ENCODE measurements around the gene EID3. TPM values are rescaled to one million over a fixed set of nuclear protein-coding genes. Genes with fewer than 3 reads are reported as not detected.

The EID3 gene
- polyA plus RNA-seq, 3 donors: 0.64 to 1.0 (median 0.65) TPM

DNA sequence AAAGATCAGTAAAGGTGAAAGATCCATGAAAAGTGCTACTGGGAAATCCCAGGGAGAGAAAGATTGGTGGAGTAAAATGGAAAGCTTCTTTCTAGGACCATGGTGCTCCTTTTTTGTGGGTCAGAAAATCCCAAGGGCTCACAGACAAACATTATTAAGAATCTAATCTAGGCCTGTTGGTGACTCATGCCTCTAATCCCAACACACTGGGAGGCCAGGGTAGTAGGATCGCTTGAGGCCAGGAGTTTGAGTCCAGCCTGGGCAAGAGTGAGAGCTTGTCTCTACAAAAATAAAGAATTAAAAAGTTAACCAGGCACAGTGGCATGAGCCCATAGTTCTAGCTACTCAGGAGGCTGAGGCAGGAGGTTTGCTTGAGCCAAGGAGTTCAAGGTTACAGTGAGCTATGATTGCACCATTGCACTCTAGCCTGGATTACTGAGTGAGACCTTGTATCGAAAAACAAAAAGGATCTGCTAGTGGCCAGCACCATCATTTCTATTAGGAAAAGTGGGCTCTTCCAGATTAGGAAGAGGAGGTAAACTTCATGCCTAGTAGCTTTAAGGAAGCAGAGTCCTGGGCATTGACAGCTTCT lies 45.0 kb upstream of the EID3 start:
- no peaks in the 10 kb centered on the region for H3K9me3 ChIP-seq (replicated peaks in 1 of 2; ENCODE audit: control insufficient read depth in 1 of 2, insufficient read depth in 1 of 2, low read length in 2 of 2)

DNA sequence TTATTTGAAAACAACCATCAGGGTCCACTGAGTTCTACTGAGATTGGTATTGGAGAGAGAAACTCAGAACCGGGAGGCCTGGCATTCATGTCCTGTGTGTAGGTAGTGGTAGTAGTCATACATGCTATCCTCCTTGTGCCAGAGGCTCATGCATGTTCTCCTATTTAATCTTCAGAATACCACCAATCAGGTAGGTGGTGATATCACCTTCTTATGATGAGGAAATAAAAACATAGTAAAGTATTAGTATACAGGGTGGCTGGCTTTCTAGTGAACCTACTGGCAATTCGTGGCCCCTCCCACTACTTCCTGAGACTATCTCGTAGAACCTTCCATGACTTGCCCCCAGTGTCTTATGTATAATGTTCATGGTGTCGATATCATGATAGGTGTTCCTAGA lies 40.5 kb upstream of the EID3 start:
- no peak overlapping the region for H3K4me3 ChIP-seq (replicated peaks in 1 of 3; ENCODE audit: low read depth in 2 of 3, low read length in 3 of 3)
- H3K79me2 ChIP-seq (ENCODE audit: insufficient read depth, low read length): no peaks in the 10 kb centered on the region
- no peaks in the 10 kb centered on the region for H3K9me3 ChIP-seq (replicated peaks in 1 of 2; ENCODE audit: control insufficient read depth in 1 of 2, insufficient read depth in 1 of 2, low read length in 2 of 2)
- peaks cover 15 to 16% of the 10 kb centered on the region in 2 donors for H3K4me1 ChIP-seq (ENCODE audit: control insufficient read depth in 1 of 2, insufficient read depth in 2 of 2, low read length in 2 of 2)
- WGBS (ENCODE audit: insufficient coverage): no CpG with 5 or more reads among the region's 4 CpGs
- DNase-seq: no peak
- H3K9ac ChIP-seq (ENCODE audit: insufficient read depth, low read length, poor library complexity, severe bottlenecking): no peak overlapping the region
- TF ChIP-seq, protein P1, sequence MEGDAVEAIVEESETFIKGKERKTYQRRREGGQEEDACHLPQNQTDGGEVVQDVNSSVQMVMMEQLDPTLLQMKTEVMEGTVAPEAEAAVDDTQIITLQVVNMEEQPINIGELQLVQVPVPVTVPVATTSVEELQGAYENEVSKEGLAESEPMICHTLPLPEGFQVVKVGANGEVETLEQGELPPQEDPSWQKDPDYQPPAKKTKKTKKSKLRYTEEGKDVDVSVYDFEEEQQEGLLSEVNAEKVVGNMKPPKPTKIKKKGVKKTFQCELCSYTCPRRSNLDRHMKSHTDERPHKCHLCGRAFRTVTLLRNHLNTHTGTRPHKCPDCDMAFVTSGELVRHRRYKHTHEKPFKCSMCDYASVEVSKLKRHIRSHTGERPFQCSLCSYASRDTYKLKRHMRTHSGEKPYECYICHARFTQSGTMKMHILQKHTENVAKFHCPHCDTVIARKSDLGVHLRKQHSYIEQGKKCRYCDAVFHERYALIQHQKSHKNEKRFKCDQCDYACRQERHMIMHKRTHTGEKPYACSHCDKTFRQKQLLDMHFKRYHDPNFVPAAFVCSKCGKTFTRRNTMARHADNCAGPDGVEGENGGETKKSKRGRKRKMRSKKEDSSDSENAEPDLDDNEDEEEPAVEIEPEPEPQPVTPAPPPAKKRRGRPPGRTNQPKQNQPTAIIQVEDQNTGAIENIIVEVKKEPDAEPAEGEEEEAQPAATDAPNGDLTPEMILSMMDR (IDR thresholded peaks at IDR 0.05): no peak
- Mint-ChIP-seq H3K27ac (peak overlapping the region in 1 of 7 donors; percentile 61), H3K4me1 (peaks cover 17% of the 10 kb centered on the region), H3K27me3 (ENCODE audit: low read depth in 3 of 3) (peaks cover 0 to 2% (median 0%) of the 10 kb centered on the region in 3 donors), H3K36me3 (no peaks in the 10 kb centered on the region), H3K9me3 (peaks cover 0 to 5% (median 2%) of the 10 kb centered on the region in 7 donors), H3K4me3 (no peak overlapping the region)
- no peak overlapping the region for H3K4me2 ChIP-seq (replicated peaks; ENCODE audit: extremely low read depth, low read length, poor library complexity, severe bottlenecking)
- H3K36me3 ChIP-seq (replicated peaks in 1 of 2; ENCODE audit: control insufficient read depth in 1 of 2, insufficient read depth in 2 of 2, low read length in 2 of 2): no peaks in the 10 kb centered on the region
- no peaks in the 10 kb centered on the region for H4K20me1 ChIP-seq (ENCODE audit: insufficient read depth, low read length)
- no peaks in the 10 kb centered on the region for H3K27me3 ChIP-seq (ENCODE audit: control insufficient read depth in 2 of 2, insufficient read depth in 2 of 2, low read length in 2 of 2)
- no peak overlapping the region for H3K27ac ChIP-seq (ENCODE audit: low read depth in 1 of 2, low read length in 2 of 2)
- intact Hi-C loops (cut with micrococcal nuclease): no loop called here
- H2AFZ ChIP-seq (ENCODE audit: insufficient read depth, low read depth, low read length, poor library complexity, severe bottlenecking): no peak overlapping the region

More for the DNA sequence above, 45.0 kb upstream of the EID3 start:
- H3K27ac Mint-ChIP-seq: no peak overlapping the region
- H4K20me1 ChIP-seq (ENCODE audit: insufficient read depth, low read length): no peaks in the 10 kb centered on the region
- no peaks in the 10 kb centered on the region for H3K27me3 ChIP-seq (ENCODE audit: control insufficient read depth in 2 of 2, insufficient read depth in 2 of 2, low read length in 2 of 2)
- H3K4me3 Mint-ChIP-seq: no peak overlapping the region
- H3K27ac ChIP-seq (ENCODE audit: low read depth in 1 of 2, low read length in 2 of 2): no peak overlapping the region
- no peak overlapping the region for H3K4me3 ChIP-seq (replicated peaks in 1 of 3; ENCODE audit: low read depth in 2 of 3, low read length in 3 of 3)
- no peaks in the 10 kb centered on the region for H3K27me3 Mint-ChIP-seq (ENCODE audit: low read depth in 3 of 3)
- H3K4me1 ChIP-seq (ENCODE audit: control insufficient read depth in 1 of 2, insufficient read depth in 2 of 2, low read length in 2 of 2): peaks cover 8 to 9% of the 10 kb centered on the region in 2 donors
- peak overlapping the region; percentile 36 for H2AFZ ChIP-seq (ENCODE audit: insufficient read depth, low read depth, low read length, poor library complexity, severe bottlenecking)
- H3K9ac ChIP-seq (ENCODE audit: insufficient read depth, low read length, poor library complexity, severe bottlenecking): no peak overlapping the region
- no peak overlapping the region for H3K4me2 ChIP-seq (replicated peaks; ENCODE audit: extremely low read depth, low read length, poor library complexity, severe bottlenecking)
- DNase-seq: no peak
- H3K4me1 Mint-ChIP-seq: peaks cover 12% of the 10 kb centered on the region
- H3K9me3 Mint-ChIP-seq: no peaks in the 10 kb centered on the region
- no peaks in the 10 kb centered on the region for H3K36me3 Mint-ChIP-seq
- no peaks in the 10 kb centered on the region for H3K36me3 ChIP-seq (replicated peaks in 1 of 2; ENCODE audit: control insufficient read depth in 1 of 2, insufficient read depth in 2 of 2, low read length in 2 of 2)
- no peaks in the 10 kb centered on the region for H3K79me2 ChIP-seq (ENCODE audit: insufficient read depth, low read length)
- WGBS (ENCODE audit: insufficient coverage): 100% methylated on average over 2 of the region's 2 CpGs
- TF ChIP-seq, protein P1 (IDR thresholded peaks at IDR 0.05): no peak
- intact Hi-C loops (cut with micrococcal nuclease): no loop called here
